Non-pigmented ciliary epithelial cell (primary cell): ENCODE data around the gene JMJD7.

Source experiments
- DNase-seq: peaks from one replicate; pipeline ENCODE4 v3.0.0-alpha.2; 2010; ENCODE audit warnings: low read depth

JMJD7 gene

GRCh38 chr15:41866263-41866703 is 38.4 kb downstream of the JMJD7 start:
- DNase-seq = no peak

DNA sequence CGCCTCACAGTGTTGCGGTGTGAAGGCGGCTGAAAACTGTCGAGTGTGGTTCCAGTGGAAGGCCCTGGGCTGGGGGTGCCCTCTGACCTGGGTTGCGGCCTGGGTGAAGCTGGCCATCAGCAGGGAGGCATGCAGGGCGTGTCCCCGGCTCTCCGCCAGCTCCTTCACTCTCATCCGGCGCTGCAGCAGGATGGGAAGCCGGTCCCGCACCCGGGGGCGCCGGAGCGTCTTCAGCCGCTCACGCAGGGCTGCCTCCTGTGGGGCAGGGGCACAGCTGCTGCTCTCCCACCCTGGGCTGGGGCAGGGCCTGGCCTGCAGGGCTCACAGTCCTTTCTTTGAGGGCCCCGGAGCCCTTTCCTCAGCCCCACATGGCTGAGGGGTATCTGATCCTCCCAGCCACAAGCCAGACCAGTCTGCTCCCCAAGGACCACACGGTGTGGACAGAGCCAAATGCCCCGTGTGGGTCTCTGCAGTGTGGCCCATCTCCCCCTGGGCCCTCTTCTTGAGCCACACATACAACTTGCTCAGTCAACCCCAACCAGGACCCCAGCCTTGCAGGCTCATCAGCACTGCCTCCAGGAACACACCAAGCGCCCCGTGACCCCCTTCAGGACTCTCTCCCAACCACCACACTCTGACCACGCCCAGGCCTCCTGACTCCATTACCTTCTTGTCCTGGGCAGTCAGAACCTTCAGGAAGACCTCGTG is 39.1 kb downstream of the JMJD7 start:
- DNase-seq = no peak

DNA sequence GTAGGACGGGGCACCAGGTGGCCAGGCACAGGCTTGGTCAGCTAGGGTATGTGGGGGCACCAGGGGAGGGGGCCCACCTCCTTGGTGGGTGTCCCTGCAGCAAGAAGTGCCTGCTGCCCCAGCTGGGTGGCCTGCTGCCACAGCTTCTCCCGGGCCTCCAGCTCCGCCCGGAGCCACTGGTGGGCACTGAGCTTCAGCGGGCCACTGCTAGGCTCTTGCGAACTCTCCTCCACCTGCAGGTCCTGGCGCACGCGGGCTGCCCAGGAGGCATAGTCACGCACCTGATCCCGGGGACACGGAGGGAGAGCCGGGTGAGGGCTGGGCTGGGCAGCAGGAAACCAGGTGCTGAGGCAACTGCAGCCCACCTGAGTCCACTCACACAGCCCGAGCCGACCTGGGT is 40.4 kb downstream of the JMJD7 start:
- no peak for DNase-seq

DNA sequence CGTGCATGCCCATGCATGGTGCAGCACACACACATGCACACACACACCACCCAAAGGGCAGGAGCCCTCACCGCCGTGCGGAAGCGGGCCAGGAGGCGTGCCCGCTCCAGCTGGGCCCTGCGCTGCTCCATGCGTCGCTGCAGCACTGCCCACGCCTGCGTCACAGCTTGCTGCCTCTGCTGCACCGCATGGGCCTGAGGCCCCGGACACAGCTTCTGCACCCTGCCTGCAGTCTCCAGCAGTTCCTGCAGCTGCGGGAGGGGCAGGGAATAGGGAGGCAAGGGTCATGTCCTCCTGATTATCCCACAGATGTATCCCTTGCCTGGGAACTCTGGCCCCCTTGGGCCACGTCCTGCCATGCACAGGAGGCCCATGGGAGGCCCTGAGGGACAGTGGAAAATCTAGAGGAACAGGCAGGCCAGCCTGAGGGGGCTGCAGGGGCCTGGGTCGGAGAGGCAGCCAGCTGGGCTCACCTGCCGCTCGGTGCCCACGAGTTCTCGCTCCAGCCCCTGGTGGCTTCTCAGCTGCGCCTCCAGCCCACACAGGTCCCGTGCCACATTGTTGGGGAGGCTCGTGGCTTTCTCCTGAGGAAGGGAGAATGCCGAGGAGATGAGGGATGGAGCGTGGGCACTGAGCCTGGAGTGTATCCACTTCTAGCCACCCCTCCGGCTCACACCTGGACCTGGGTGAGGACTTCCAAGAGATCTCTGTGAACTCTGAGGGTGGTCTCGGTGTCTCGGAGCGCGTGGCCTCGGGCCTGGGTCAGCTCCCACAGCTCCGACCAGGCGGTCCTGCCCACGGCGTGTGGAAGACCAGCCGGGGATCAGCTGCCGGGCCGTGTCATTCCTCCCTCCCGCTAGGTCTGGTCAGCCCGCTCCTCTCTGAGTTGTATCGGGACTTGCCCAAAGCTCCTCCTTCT is 42.1 kb downstream of the JMJD7 start:
- no peak for DNase-seq

- peak; percentile 51 for DNase-seq
Measured at GRCh38 chr15:41870689-41871081, 42.8 kb downstream of the JMJD7 start.

DNA sequence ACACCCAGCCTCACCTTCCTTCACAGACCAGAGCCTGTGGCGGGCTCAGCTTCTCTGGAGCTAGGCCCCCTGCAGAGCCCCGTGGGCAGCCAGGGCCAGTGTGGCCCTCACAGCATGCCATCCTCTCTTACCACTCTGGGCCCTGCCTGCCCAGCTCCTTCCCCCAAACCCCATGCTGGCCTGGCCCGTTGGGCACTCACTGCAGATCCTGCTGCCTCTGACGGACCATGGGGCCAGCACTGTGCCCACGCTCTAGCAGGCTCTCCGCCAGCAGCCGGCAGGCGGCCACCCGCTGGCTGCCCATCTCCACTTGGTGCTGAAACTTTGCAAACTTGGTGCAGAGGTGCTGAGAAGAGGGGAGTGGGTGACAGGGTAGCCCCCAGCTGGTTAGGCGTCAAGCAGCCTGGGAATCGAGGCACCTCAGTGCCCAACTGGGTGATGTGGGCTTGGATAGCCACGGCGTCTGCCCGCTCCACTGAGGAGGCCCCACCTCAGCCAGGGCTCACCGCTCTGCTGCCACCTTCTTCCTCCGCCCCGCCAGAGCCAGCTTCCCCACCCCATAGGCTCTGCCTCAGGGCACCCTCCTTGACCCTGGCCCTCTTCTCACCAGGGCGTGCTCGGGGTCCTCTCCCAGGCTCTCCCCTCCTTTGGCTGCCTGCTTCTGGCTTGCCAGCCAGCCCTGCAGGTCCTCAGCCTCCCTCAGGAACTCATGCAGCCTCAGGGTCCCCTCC is 43.4 kb downstream of the JMJD7 start:
- no peak for DNase-seq

- DNase-seq = no peak
Measured at GRCh38 chr15:41872166-41872747, 44.4 kb downstream of the JMJD7 start.

DNA sequence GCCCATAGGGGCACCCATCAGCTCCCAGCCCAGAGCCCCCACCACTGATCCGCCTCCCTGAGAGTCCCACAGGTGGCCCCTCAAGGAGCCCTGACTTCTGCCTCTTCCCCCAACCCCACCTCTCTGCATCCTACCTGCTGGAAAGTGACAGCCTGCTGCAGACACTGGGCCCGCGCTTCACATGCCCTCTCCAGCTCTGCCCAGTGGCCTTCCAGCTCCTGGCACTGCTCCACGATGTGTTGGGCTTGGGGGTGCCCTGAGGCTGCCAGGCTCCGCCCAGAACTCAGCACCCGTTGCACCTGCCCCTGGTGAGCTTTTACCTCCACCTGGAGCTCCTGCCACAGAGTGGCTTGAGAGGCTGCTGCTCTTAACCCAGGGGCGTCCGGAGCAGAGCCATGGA is 45.8 kb downstream of the JMJD7 start:
- DNase-seq = no peak

GRCh38 chr15:41874736-41875135 is 46.8 kb downstream of the JMJD7 start:
- no peak for DNase-seq

- no peak for DNase-seq
Measured at GRCh38 chr15:41876007-41876406, 48.1 kb downstream of the JMJD7 start.

DNA sequence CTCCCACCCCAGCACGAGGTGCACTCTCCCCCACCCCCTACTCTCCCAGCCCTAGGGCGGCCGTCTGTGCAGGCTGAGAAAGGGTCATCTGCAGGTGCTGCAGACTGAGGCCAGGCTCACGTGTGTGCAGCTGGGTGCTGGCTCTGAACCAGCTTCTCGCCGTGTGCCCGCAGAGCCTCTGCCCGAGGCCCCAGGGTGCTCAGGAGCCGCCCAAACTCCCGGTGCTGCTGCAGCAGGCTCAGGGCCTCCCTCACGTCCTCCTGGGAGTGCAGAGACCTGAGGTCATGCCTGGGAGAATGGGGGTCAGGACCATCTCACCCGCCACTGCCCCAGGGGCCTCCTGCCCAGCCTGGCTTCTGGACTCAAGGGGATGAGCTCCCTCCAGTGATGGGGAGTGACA is 48.8 kb downstream of the JMJD7 start:
- no peak for DNase-seq

- DNase-seq = no peak
Measured at GRCh38 chr15:41877631-41878354, 49.9 kb downstream of the JMJD7 start.

DNA sequence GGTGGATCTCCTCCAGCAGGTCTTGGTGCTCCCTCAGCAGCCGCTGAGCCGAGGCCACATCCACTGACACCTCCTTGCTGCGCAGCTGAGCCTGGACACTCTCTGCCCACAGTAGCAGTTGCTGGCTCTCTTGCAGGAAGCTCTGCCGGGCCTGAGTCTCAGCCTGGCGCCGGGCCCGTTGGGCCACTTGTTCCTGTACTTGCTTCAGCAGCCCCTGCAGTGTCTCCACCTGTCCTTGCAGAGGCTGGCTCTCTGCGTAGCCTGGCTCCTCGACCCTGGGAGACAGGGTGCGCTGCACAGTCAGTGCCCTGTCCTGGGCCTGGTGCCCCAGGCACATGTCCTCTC is 50.4 kb downstream of the JMJD7 start:
- DNase-seq = no peak

- no peak for DNase-seq
Measured at GRCh38 chr15:41879321-41879845, 51.5 kb downstream of the JMJD7 start.

DNA sequence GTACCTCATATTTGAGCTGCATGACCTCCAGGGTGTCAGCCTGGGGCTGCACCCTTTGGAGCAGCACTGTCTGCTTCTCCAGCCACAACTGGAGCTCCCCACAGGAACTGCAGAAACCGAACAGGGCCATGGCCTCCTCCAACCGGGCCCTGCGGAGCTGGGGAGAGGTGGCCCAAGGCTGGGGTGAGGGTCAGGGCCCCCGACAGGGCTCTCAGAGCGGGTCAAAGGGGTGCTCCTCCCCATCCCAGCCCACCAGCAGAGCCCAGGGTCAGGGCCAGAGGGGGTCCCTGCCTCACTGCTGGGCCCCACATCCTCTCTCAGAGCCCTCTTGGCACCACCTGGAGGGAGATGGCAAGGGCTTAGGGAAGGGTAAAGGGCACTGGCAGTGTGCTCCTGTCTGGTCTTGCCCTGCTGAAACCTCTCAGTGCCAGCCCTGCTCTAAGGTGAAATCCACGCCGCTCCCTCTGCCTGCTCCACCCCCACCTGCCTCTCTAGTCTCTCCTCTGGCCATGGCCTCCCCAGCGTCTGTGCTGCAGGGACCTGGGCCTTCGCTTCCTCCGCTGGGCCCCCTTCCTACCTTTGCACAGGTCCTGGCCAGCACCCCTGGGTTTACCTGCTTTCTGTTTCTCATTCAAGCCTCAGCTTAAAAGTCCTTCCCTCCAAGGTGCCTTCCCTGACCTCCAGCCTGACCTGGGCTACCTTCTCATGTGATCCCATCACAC is 52.4 kb downstream of the JMJD7 start:
- no peak for DNase-seq

GRCh38 chr15:41881086-41881485 is 53.2 kb downstream of the JMJD7 start:
- no peak for DNase-seq

- DNase-seq = no peak
Measured at GRCh38 chr15:41881550-41881919, 53.6 kb downstream of the JMJD7 start.

- DNase-seq = no peak
Measured at GRCh38 chr15:41881920-41882688, 54.2 kb downstream of the JMJD7 start.

GRCh38 chr15:41882689-41883483 is 55.0 kb downstream of the JMJD7 start:
- DNase-seq = no peak
